ENCODE measurements around the gene SCYGR2. TPM values are rescaled to one million over a fixed set of nuclear protein-coding genes. Genes with fewer than 3 reads are reported as not detected.

SCYGR2 gene
- total and polyA plus RNA-seq, 2 donors (not counting 3 experiments of a cell fraction or from before 2014, with no cell fraction given), result not detected

DNA sequence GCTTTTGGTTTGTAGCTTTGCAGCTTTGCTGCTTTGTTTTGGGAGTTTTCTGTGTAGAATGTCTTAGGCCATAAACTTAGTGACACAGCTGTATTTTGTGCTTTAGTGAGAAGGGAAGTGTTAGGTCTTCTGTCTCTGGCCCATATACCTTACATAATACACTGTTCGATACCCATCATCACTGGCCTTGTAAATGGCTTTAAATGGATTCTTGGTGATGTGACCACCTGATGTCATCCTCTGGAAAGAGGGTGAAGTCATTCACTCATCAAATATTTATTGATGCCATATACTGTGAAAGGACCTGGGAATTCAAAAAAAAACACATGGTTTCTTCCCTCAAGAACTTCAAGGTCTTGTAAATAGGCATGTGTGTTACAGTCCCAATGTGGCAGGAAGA lies 18.9 kb upstream of the SCYGR2 start:
- no peaks in the 10 kb centered on the region for H3K9me3 ChIP-seq (replicated peaks; ENCODE audit: control insufficient read depth, insufficient read depth, low read length)
- dilution Hi-C loops (cut with MboI; ENCODE audit: extremely low pct_ligation_motif_present, low sequenced_read_pairs), result no loop called here
- no peak overlapping the region for H3K9ac ChIP-seq (replicated peaks; ENCODE audit: extremely low read depth, insufficient read depth, low read length)
- TF ChIP-seq, protein P1, sequence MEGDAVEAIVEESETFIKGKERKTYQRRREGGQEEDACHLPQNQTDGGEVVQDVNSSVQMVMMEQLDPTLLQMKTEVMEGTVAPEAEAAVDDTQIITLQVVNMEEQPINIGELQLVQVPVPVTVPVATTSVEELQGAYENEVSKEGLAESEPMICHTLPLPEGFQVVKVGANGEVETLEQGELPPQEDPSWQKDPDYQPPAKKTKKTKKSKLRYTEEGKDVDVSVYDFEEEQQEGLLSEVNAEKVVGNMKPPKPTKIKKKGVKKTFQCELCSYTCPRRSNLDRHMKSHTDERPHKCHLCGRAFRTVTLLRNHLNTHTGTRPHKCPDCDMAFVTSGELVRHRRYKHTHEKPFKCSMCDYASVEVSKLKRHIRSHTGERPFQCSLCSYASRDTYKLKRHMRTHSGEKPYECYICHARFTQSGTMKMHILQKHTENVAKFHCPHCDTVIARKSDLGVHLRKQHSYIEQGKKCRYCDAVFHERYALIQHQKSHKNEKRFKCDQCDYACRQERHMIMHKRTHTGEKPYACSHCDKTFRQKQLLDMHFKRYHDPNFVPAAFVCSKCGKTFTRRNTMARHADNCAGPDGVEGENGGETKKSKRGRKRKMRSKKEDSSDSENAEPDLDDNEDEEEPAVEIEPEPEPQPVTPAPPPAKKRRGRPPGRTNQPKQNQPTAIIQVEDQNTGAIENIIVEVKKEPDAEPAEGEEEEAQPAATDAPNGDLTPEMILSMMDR (IDR thresholded peaks at IDR 0.05; ENCODE audit: extremely low read depth in 1 of 2, insufficient read depth in 1 of 2, low read depth in 1 of 2, low read length in 2 of 2), result no peak
- no peak for TF ChIP-seq EZH2 (IDR thresholded peaks at IDR 0.05; ENCODE audit: borderline replicate concordance, low read depth, low read length, severe bottlenecking)
- no peak for TF ChIP-seq JUN (IDR thresholded peaks at IDR 0.05; ENCODE audit: borderline replicate concordance, insufficient read depth, insufficient read length, low read depth)
- TF ChIP-seq POLR2A (IDR thresholded peaks at IDR 0.05; ENCODE audit: low read depth, low read length), result no peak
- no peak for TF ChIP-seq MYC (IDR thresholded peaks at IDR 0.05; ENCODE audit: low read depth, low read length)
- no peak for TF ChIP-seq MAX (IDR thresholded peaks at IDR 0.05; ENCODE audit: insufficient read depth, insufficient read length)
- no peak for TF ChIP-seq POLR2AphosphoS5 (IDR thresholded peaks at IDR 0.05; ENCODE audit: insufficient read depth, low read depth, low read length)
- no peak for TF ChIP-seq FOS (IDR thresholded peaks at IDR 0.05; ENCODE audit: borderline replicate concordance, insufficient read depth, low read length)
- TF ChIP-seq GATA2 (IDR thresholded peaks at IDR 0.05; ENCODE audit: insufficient read depth, insufficient read length, low read depth, low read length), result no peak
- H3K4me3 ChIP-seq (replicated peaks in 1 of 3; ENCODE audit: insufficient read depth in 1 of 3, low read depth in 1 of 3, low read length in 3 of 3), result no peak overlapping the region
- DNase-seq (ENCODE audit: low read depth, low spot score) (no peak), FAIRE-seq (no peak)
- H3K4me2 ChIP-seq (ENCODE audit: insufficient read depth, low read length), result no peak overlapping the region
- no peaks in the 10 kb centered on the region for H3K79me2 ChIP-seq (ENCODE audit: control insufficient read depth, insufficient read depth, low read length)
- ChIA-PET POLR2A (no interaction called here), CTCF (no interaction called here)
- H3K9me1 ChIP-seq (replicated peaks; ENCODE audit: control insufficient read depth, extremely low read depth, insufficient read depth, low read length), result no peaks in the 10 kb centered on the region
- no peaks in the 10 kb centered on the region for H4K20me1 ChIP-seq (replicated peaks; ENCODE audit: control insufficient read depth, extremely low read depth, insufficient read depth, low read length)
- H2AFZ ChIP-seq (ENCODE audit: low read depth, low read length), result no peak overlapping the region
- no peaks in the 10 kb centered on the region for H3K36me3 ChIP-seq (ENCODE audit: control insufficient read depth in 2 of 2, extremely low read depth in 1 of 2, insufficient read depth in 2 of 2, low read length in 2 of 2)
- no TSS peak for BruUV-seq (replicated peaks)
- no peak overlapping the region for H3K27ac ChIP-seq (ENCODE audit: insufficient read depth, low read depth, low read length)
- intact Hi-C loops (cut with micrococcal nuclease), result no loop called here
- H3K4me1 ChIP-seq (ENCODE audit: control insufficient read depth, extremely low read depth, insufficient read depth, low read length), result no peaks in the 10 kb centered on the region
- peaks cover 2 to 3% of the 10 kb centered on the region in 2 experiments for H3K27me3 ChIP-seq (ENCODE audit: control insufficient read depth in 2 of 2, insufficient read depth in 2 of 2, low read length in 2 of 2)
